ENCODE measurements around the gene GOLGA6L10. TPM values are rescaled to one million over a fixed set of nuclear protein-coding genes. Genes with fewer than 3 reads are reported as not detected.
"Not testable (repeated sequence)": the region's sequence is repeated elsewhere in the genome, so short reads cannot be mapped to it uniquely, and the experiment has no call there.

Gene GOLGA6L10
- total RNA-seq, 4 donors from 2014 or later: 0.60 to 4.5 (median 2.0) TPM

DNA sequence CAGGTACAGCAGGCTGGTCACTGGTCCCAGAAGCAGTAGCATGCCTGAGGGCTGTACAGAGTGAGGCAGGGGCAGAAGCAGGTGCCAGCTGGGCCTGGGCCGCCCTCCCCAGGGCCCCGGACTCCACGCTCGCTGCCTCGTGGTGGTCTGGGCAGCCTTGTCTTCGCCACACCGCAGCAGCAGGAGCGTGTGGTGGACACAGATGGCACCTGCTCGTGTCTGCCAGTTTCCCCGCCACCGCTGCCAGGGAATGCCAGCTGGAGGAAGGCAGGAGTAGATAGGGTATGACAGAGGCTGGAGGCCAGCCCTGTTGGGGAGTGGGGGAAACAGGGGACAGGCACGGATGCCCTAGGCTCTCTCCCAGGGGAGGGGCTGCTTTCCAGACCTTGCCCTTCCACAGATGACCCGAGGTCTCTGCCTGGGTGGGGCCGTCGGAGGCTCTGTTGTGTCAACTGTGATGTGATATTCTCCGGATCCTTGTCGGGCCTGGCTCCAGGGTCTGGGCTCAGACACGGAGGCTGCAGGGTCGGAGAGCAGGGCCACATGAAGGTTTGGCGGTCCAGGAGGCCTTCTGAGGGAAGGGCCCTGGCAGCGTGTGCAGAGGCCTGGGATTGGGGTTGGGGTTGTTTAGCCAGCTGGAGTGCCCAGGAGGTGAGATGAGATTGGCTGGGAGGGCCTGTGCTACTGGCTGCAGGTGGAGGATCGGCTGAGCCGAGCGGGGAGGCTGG lies 33.6 kb downstream of the GOLGA6L10 start:
- DNase-seq (ENCODE audit: low spot score in 2 of 2): peak in 1 of 2 donors; percentile 44
- no peak overlapping the region for H3K27ac ChIP-seq
- H3K36me3 ChIP-seq: no peaks in the 10 kb centered on the region
- H3K4me1 ChIP-seq: no peaks in the 10 kb centered on the region
- no peaks in the 10 kb centered on the region for H3K9me3 ChIP-seq
- TF ChIP-seq POLR2AphosphoS5 (IDR thresholded peaks at IDR 0.05): no peak
- no peak for TF ChIP-seq POLR2A (IDR thresholded peaks at IDR 0.05)
- TF ChIP-seq EP300 (IDR thresholded peaks at IDR 0.05): no peak
- TF ChIP-seq, protein P1, sequence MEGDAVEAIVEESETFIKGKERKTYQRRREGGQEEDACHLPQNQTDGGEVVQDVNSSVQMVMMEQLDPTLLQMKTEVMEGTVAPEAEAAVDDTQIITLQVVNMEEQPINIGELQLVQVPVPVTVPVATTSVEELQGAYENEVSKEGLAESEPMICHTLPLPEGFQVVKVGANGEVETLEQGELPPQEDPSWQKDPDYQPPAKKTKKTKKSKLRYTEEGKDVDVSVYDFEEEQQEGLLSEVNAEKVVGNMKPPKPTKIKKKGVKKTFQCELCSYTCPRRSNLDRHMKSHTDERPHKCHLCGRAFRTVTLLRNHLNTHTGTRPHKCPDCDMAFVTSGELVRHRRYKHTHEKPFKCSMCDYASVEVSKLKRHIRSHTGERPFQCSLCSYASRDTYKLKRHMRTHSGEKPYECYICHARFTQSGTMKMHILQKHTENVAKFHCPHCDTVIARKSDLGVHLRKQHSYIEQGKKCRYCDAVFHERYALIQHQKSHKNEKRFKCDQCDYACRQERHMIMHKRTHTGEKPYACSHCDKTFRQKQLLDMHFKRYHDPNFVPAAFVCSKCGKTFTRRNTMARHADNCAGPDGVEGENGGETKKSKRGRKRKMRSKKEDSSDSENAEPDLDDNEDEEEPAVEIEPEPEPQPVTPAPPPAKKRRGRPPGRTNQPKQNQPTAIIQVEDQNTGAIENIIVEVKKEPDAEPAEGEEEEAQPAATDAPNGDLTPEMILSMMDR (IDR thresholded peaks at IDR 0.05): no peak
- WGBS: 85% methylated on average over 20 of the region's 24 CpGs
- H3K27me3 ChIP-seq: no peaks in the 10 kb centered on the region
- H3K4me3 ChIP-seq: no peak overlapping the region

DNA sequence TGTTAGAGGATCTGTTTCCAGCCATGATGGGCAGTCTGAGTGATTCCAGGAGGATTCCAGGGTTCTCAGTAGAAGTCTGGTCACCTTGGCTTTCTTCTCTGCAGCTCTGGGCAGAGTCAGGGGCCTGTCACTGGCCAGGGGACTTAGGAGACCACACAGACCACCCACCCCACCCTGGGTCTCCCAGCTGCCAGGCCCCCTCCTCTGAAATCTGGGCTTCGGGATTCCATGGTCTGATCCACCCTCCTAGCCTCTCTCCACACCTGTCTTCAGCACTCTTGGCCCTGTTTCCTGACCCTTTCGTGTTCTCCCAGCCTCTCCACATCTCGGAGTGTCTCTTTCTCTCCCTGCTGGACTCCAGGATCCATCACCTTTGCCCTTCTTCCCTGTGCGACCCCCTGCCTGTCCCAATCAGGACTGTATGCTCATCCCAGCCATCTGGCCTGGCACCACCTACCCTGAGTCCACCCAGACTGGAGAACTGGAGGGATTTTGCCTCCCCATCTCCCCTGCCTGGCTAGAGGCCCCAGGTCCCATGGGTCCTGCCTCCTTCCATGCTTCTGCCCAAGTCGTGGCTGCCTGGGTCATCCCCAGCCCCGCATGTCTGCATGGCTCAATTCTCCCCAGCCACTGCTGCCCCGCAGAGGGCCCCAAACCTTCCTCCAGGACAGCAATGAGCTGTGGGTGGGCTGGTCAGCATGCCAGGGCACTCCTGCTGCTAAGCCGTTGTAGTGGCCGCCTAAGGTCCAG lies 34.3 kb downstream of the GOLGA6L10 start:
- Histone ChIP-seq H3K4me1 (no peaks in the 10 kb centered on the region), H3K4me3 (no peak overlapping the region), H3K27me3 (no peaks in the 10 kb centered on the region), H3K9me3 (no peaks in the 10 kb centered on the region), H3K27ac (no peak overlapping the region), H3K36me3 (no peaks in the 10 kb centered on the region)
- TF ChIP-seq, protein P1 (IDR thresholded peaks at IDR 0.05): no peak
- no peak for TF ChIP-seq POLR2AphosphoS5 (IDR thresholded peaks at IDR 0.05)
- DNase-seq (ENCODE audit: low spot score in 2 of 2): peak in 1 of 2 donors; percentile 41
- WGBS: 91% methylated on average over 9 of the region's 9 CpGs

DNA sequence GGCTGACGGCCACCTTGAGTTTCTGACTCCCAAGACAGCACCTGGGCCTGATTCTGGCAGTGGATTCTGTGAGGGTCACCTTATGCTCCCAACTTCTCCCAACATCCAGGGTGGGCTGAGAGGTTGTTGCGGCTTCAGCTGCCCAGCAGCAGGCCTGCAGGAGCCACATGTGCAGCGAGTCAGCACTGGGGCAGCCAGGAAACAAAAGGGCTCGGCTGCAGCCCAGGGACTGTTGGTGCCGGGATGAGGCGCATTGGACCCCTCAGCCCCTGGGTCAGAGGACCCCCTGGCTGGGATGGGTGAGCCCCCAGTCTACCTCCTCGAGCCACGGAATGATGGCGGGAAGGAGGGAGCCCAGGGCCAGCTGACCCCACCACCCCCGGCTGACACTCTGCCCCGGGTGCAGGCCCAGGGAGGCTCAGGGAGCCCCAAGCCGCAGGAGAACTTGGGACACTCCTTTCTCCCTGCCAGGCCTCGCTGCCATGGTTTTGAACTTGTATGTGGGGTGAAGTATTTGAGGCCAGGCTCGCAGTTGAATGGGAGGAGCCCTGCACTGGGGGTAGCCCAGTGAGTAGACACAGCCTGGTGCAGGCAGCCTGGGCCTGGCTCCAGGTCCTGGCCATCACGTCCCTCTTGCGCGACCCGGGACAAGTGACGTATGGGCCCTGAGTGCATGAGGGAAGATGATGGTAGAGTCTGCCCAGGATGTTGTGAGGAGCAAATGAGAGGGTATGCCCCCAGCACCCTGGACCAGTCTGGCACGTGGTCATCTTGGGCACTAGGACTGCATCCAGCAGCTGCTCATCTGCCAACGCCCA lies 35.1 kb downstream of the GOLGA6L10 start:
- H3K4me1 ChIP-seq, H3K9me3 ChIP-seq: not testable (repeated sequence)
- DNase-seq (ENCODE audit: low spot score in 2 of 2): peak in 1 of 2 donors; percentile 38

DNA sequence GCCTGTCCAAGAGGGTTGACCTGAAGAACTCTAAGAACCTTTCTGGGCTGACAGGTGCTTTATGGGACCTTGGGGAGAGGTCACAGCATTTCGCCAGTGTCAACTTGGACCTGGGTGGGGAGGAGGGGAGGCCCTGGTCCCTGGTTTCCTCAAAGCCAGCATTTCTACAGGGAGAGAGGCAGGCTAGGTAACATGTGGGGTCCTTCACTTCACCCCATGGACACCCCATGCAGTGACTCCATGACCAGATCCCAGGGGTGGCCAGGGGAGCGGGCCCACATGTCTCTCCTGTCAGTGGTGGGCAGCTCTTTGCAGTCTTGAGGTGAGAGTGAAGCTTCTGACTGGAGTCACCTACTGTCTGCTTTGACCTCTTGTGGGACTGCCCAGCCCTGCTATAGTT lies 35.8 kb downstream of the GOLGA6L10 start:
- H3K36me3 ChIP-seq: no peaks in the 10 kb centered on the region
- H3K4me1 ChIP-seq: no peaks in the 10 kb centered on the region
- no peak for TF ChIP-seq EP300 (IDR thresholded peaks at IDR 0.05)
- H3K4me3 ChIP-seq: no peak overlapping the region
- H3K9me3 ChIP-seq: no peaks in the 10 kb centered on the region
- WGBS: 100% methylated on average over 1 of the region's 2 CpGs
- no peak overlapping the region for H3K27ac ChIP-seq
- DNase-seq (ENCODE audit: low spot score in 2 of 2): peak in 1 of 2 donors; percentile 25
- H3K27me3 ChIP-seq: no peaks in the 10 kb centered on the region

More for the DNA sequence above, 35.1 kb downstream of the GOLGA6L10 start:
- H3K36me3 ChIP-seq, H3K4me3 ChIP-seq, H3K27me3 ChIP-seq, H3K27ac ChIP-seq: not testable (repeated sequence)
- 57% methylated on average over 1 of the region's 21 CpGs for WGBS

DNA sequence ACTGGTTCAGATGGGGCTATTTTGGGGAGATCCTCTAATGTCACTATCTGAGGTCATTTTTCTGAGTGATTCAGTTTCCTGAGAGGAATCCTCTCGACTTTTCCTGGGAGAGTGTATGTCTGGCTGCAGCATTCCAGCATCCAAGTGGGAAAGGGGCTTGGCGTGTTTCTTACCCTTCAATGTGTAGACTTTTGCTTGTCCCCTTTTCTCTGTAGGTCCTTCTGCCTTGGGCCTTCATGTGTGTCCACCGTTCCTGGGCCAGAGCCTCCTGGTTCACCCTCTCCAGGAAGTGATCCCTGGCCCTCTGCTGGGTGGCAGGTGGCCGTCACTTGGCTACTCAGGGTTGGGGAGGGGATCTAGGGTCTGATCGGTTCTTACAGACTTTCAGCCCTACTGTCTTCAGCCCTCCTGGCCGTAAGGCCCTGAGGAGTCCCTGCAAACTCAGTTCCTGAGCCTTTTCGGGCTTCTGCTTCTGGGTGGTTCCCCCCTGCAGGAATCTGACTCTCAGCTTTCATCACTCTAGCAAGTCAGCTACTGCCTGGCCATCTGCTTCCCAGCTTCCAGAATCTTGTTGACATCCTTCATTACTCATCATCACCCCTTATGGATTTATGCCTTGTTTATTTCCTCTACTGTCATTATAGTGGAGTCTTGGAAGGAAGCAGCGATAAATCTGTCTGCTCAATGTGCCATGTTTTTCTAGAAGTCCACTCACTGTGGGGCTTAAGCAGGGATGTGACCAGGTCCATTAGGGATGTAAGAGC lies 36.5 kb downstream of the GOLGA6L10 start:
- Histone ChIP-seq H3K4me3 (no peak overlapping the region), H3K9me3 (no peaks in the 10 kb centered on the region), H3K4me1 (no peaks in the 10 kb centered on the region), H3K27ac (no peak overlapping the region), H3K36me3 (no peaks in the 10 kb centered on the region), H3K27me3 (no peaks in the 10 kb centered on the region)
- WGBS: 63% methylated on average over 6 of the region's 8 CpGs
- DNase-seq (ENCODE audit: low spot score in 2 of 2): peak; percentile 24 to 35
- TF ChIP-seq POLR2AphosphoS5 (IDR thresholded peaks at IDR 0.05): no peak
- no peak for TF ChIP-seq EP300 (IDR thresholded peaks at IDR 0.05)
- TF ChIP-seq, protein P1 (IDR thresholded peaks at IDR 0.05): no peak
- no peak for TF ChIP-seq POLR2A (IDR thresholded peaks at IDR 0.05)

DNA sequence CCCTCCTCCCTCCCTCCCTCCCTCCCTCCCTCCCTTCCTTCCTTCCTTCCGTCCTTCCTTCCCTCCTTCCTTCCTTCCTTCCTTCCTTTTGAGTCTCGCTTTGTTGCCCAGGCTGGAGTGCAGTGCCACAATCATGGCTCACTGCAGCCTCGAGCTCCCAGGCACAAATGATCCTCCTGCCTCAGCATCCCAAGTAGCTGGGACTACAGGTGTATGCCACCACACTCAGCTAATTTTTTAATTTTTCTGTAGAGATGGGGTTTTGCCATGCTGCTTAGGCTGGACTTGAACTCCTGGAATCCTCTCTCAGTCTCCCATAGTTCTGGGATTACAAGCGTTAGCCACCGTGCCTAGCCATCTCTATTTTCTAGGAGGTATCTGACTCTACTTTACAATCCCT lies 38.0 kb downstream of the GOLGA6L10 start:
- H3K36me3 ChIP-seq, H3K27ac ChIP-seq, H3K27me3 ChIP-seq, H3K4me1 ChIP-seq, H3K9me3 ChIP-seq, H3K4me3 ChIP-seq: not testable (repeated sequence)
- DNase-seq (ENCODE audit: low spot score in 2 of 2): peak in 1 of 2 donors; percentile 18
- 84% methylated on average over 5 of the region's 5 CpGs for WGBS

Data from suprapubic skin (tissue), 4 donors.